PFSK-1 (cell line): ENCODE data around the gene ENTPD8.

Experiments
- POLR2AphosphoS5 ChIP-seq: IDR thresholded peaks from 2 replicates; pipeline ENCODE4 v1.6.1; 2012; ENCODE audit warnings: low read depth, mild to moderate bottlenecking, control low read depth, low read length, moderate library complexity
- TAF1 ChIP-seq: IDR thresholded peaks from 2 replicates; pipeline ENCODE4 v1.6.1; 2012; ENCODE audit warnings: low read length, control low read depth, borderline replicate concordance; ENCODE audit not compliant: insufficient read depth

DNA sequence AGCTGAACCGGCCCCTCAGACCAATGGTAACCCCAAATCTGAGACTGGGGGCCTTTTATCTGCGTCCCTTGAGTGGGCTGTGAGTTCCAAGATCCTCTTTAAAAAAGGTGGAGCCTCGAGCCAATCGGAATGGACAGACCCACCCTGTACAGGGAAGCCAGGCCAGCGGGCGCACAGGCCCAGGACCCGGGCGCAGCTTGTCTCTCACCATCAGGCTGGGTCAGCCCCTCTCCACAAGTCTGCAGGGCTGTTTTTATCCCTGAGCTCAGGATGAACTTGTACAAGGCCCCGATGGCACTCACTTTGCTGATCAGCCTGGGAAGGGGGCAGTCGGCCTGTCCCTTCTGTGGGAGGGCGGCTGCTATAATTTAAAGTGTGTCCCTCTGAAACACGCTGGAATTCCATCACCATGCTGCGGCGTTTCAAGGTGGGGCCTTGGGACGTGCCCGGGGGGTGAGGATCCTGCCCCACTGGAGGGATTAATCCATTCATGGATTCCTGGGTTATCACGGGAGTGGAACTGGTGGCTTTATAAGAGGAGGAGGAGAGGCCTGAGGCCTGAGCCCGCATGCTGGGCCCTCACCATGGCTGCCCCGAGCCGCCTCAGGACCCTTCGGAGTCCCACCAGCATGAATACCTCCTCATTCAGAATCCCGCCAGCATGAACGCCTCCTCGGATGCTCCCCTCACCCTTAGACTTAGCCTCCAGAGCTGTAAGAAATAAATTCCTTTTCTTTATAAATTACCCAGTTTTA is 32.3 kb downstream of the ENTPD8 start:
- TF ChIP-seq POLR2AphosphoS5, result no peak
- no peak for TF ChIP-seq TAF1
